ENCODE data around the gene TRIOBP.

The TRIOBP gene

GRCh38 chr22:37777122-37777687 is 80.4 kb downstream of the TRIOBP start:
- TF ChIP-seq CTCF (conservative IDR thresholded peaks at IDR 0.05): no peak
- no peak for TF ChIP-seq ZFX (IDR thresholded peaks at IDR 0.05)
- peak overlapping the region; percentile 92 for H3K27ac ChIP-seq

GRCh38 chr22:37778370-37779009 is 81.6 kb downstream of the TRIOBP start:
- H3K27ac ChIP-seq: peak overlapping the region; percentile 92
- TF ChIP-seq ZFX (IDR thresholded peaks at IDR 0.05) (no peak), CTCF (conservative IDR thresholded peaks at IDR 0.05) (no peak)

GRCh38 chr22:37781434-37782059 is 84.7 kb downstream of the TRIOBP start:
- peak overlapping the region; percentile 16 for H3K27ac ChIP-seq
- TF ChIP-seq CTCF (conservative IDR thresholded peaks at IDR 0.05) (no peak; the same call in 1 of the 2 replicates), ZFX (IDR thresholded peaks at IDR 0.05) (no peak)

GRCh38 chr22:37782340-37783168 is 85.7 kb downstream of the TRIOBP start:
- H3K27ac ChIP-seq: peak overlapping the region; percentile 77; the same call in 1 of the 2 replicates
- no peak for TF ChIP-seq CTCF (conservative IDR thresholded peaks at IDR 0.05)

- no peak for TF ChIP-seq CTCF (conservative IDR thresholded peaks at IDR 0.05)
- no peak for TF ChIP-seq ZFX (IDR thresholded peaks at IDR 0.05)
- peak overlapping the region; percentile 77 for H3K27ac ChIP-seq
These were observed 88.1 kb downstream of the TRIOBP start for GRCh38 chr22:37784829-37785495.

- TF ChIP-seq CTCF (conservative IDR thresholded peaks at IDR 0.05) (no peak), ZFX (IDR thresholded peaks at IDR 0.05) (no peak)
These were observed 93.4 kb downstream of the TRIOBP start for GRCh38 chr22:37790234-37790633.

More at GRCh38 chr22:37790234-37790633, 93.4 kb downstream of the TRIOBP start:
- no peak overlapping the region for H3K27ac ChIP-seq
